B cell (primary cell): ENCODE measurements around the gene RCOR3. TPM values are rescaled to one million over a fixed set of nuclear protein-coding genes. Genes with fewer than 3 reads are reported as not detected.
A peak's percentile ranks its signal among the peaks of the same experiment; 100 is the strongest.

Experiments
- ATAC-seq: fragments of 200-7000 bp; cut with Tn5 transposase; one replicate; pipeline ENCODE4 v1.10.0; 2021; ENCODE audit warnings: low read depth, mild to moderate bottlenecking, moderate number of reproducible peaks, moderate library complexity
- CTCF ChIA-PET: fragments of 350-600 bp; sonication (Branson Sonifier 250); formaldehyde crosslinking; loops from one replicate; lab custom pipeline; 2021; ENCODE audit warnings: antibody characterized with exemption, inconsistent platforms; lab: Charles Lee
- POLR2A ChIA-PET: fragments of 350-600 bp; sonication (Branson Sonifier 250); formaldehyde crosslinking; loops from one replicate; lab custom pipeline; 2021; ENCODE audit warnings: antibody characterized with exemption; lab: Charles Lee
- DNase-seq: peaks from one replicate; pipeline ENCODE4 v3.0.0; 2013
- H2AFZ ChIP-seq: 2 replicates; pipeline ENCODE4 v1.6.1; 2012; ENCODE audit warnings: mild to moderate bottlenecking, low read depth, low read length; ENCODE audit not compliant: insufficient read depth, poor library complexity, severe bottlenecking
- H3K27ac ChIP-seq, 2 donors: 1 replicate in 1 of 2; 2 replicates in 1 of 2; pipeline ENCODE4 v1.5.1; 2012 to 2013; ENCODE audit warnings: low read length in 2 of 2, mild to moderate bottlenecking in 2 of 2, moderate library complexity in 1 of 2
- H3K27me3 ChIP-seq, 4 experiments: fragments of 200-600 bp in 1 of 4; sonication (generic) in 1 of 4; replicated peaks in 1 of 4; 1 replicate in 2 of 4; 2 replicates in 2 of 4; pipeline versions ENCODE4 v1.6.1 to v1.7.0; 2013 to 2016; ENCODE audit warnings: low read length in 3 of 4, mild to moderate bottlenecking in 2 of 4, mixed read lengths in 1 of 4, moderate library complexity in 1 of 4; ENCODE audit not compliant: insufficient read depth in 4 of 4, control insufficient read depth in 3 of 4; ENCODE audit errors: control extremely low read depth in 1 of 4
- H3K36me3 ChIP-seq, 2 experiments: replicated peaks in 1 of 2; 1 replicate in 1 of 2; 2 replicates in 1 of 2; pipeline versions ENCODE4 v1.6.1 to v1.7.1; 2013; ENCODE audit warnings: low read length in 1 of 2; ENCODE audit not compliant: insufficient read depth in 2 of 2, control insufficient read depth in 1 of 2; ENCODE audit errors: control extremely low read depth in 1 of 2, extremely low read depth in 1 of 2
- H3K4me1 ChIP-seq, 2 donors: fragments of 200-600 bp in 1 of 2; sonication (generic) in 1 of 2; 1 replicate in 1 of 2; 2 replicates in 1 of 2; pipeline versions ENCODE4 v1.5.1 to v1.6.1; 2013 to 2017; ENCODE audit warnings: low read length in 2 of 2; ENCODE audit not compliant: control insufficient read depth in 2 of 2, insufficient read depth in 2 of 2
- H3K4me2 ChIP-seq: replicated peaks from 2 replicates; pipeline ENCODE3; 2012; ENCODE audit warnings: mild to moderate bottlenecking, low read depth, low read length; ENCODE audit not compliant: poor library complexity, severe bottlenecking
- H3K4me3 ChIP-seq, 5 experiments: fragments of 200-600 bp in 1 of 5; sonication (generic) in 1 of 5; 1 replicate in 3 of 5; 2 replicates in 2 of 5; pipeline versions ENCODE4 v1.5.1 to v1.7.0; 2011 to 2016; ENCODE audit warnings: low read length in 4 of 5, mild to moderate bottlenecking in 4 of 5, low read depth in 2 of 5, control low read depth in 1 of 5, moderate library complexity in 1 of 5; ENCODE audit not compliant: insufficient read depth in 1 of 5; ENCODE audit errors: control extremely low read depth in 1 of 5, extremely low read depth in 1 of 5
- H3K79me2 ChIP-seq: fragments of 200-600 bp; sonication (generic); one replicate; pipeline ENCODE4 v1.6.0; 2016; ENCODE audit warnings: low read length; ENCODE audit not compliant: control insufficient read depth, insufficient read depth
- H3K9ac ChIP-seq: fragments of 200-600 bp; sonication (generic); 2 replicates; pipeline ENCODE4 v1.6.1; 2017; ENCODE audit warnings: mild to moderate bottlenecking, low read length, moderate library complexity
- H3K9me3 ChIP-seq, 3 donors: one replicate each; pipeline versions ENCODE4 v1.6.1 to v1.7.1; 2013; ENCODE audit warnings: low read length in 2 of 3; ENCODE audit not compliant: control insufficient read depth in 2 of 3, insufficient read depth in 1 of 3; ENCODE audit errors: control extremely low read depth in 1 of 3
- H4K20me1 ChIP-seq: 2 replicates; pipeline ENCODE4 v1.6.0; 2012; ENCODE audit warnings: mild to moderate bottlenecking, low read length; ENCODE audit not compliant: insufficient read depth, control insufficient read depth, poor library complexity, severe bottlenecking
- H3K27ac Mint-ChIP-seq: one replicate; pipeline ENCODE4 v1.8.0; 2021; ENCODE audit warnings: mixed read lengths
- H3K27me3 Mint-ChIP-seq: one replicate; pipeline ENCODE4 v1.8.0; 2021; ENCODE audit warnings: mixed read lengths
- H3K4me1 Mint-ChIP-seq: one replicate; pipeline ENCODE4 v1.8.0; 2021; ENCODE audit warnings: mixed read lengths
- H3K4me3 Mint-ChIP-seq: one replicate; pipeline ENCODE4 v1.8.0; 2021; ENCODE audit warnings: mixed read lengths
- H3K9me3 Mint-ChIP-seq: one replicate; pipeline ENCODE4 v1.8.0; 2022; ENCODE audit warnings: mixed read lengths; ENCODE audit not compliant: insufficient read depth
- EZH2 ChIP-seq: IDR thresholded peaks from 2 replicates; pipeline ENCODE4 v1.6.1; 2012; ENCODE audit warnings: borderline replicate concordance, low read depth, mild to moderate bottlenecking, moderate library complexity, low read length; ENCODE audit not compliant: insufficient read depth, poor library complexity, severe bottlenecking
- WGBS: methylation state at CpG from one replicate; pipeline ENCODE4 v1.1.5; 2013; ENCODE audit warnings: missing lambda C conversion rate; ENCODE audit not compliant: insufficient coverage; 5-methylcytosine and 5-hydroxymethylcytosine counted together
- intact Hi-C: fragments of 100-400 bp; cut with micrococcal nuclease; formaldehyde crosslinking; loops from one replicate; pipeline ENCODE4 v1.10.0; 2022
- polyA plus RNA-seq: library from polyadenylated mRNA; depleted of rRNA; stranded (reverse); fragments of >200 nt; gene quantifications from 2 replicates; pipeline ENCODE4 v1.2.3, GENCODE V29; 2012
- total RNA-seq, 2 donors: library from RNA; stranded (reverse); fragments of 120-200 nt in 1 of 2; gene quantifications; 1 replicate in 1 of 2; 2 replicates in 1 of 2; pipeline versions ENCODE4 v1.2.3 to v1.2.4, GENCODE V29; 2013 to 2022
- TF ChIP-seq, protein P1 (sequence below): fragments of 200-600 bp; IDR thresholded peaks from one replicate; pipeline ENCODE4 v1.8.0; 2022; ENCODE audit warnings: antibody characterized with exemption, mild to moderate bottlenecking

The RCOR3 gene
- total and polyA plus RNA-seq, 2 donors (not counting 1 experiment from before 2014, with no cell fraction given) = 42.7 to 120 TPM

DNA sequence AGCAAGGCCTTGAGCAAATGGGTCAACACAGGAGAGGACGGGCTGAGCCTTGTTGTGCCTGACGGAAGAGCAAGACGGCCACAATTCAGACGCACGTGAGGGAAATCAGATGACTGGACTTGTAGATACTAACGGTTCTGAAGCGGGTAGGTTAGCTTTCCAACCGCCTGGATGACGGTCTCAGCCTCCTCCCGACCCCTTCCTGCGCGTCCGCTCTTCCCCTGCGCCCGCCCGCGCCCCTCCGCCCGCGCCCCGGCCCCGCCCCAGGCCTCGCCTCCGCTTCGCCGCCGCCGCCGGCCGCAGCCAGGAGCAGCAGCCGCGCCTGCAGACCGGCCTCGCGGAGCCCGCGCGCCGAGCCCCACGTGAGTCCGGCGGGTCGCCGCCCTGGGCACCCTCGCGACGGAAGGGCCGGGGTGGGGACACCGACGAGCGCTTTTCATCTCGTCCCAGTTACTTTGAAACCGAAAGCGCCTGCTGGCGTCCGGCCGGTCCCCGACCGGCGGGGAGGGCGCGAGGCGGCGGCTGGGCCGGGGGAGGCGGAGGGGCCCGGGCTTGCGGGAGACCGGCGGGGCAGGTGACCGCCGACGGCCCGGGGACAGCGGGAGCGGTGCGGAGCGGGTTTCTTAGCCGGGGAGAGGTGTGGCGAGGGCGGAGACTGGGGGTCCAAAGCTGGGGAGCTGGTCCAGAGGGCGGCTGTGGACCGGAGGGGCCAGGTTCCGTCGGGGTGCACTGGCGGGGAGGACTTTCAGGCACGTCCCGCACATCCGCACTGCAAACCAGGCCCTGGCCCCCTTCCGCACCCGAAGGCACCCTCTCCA lies 67.6 kb downstream of the RCOR3 start, which contains the start of gene TRAF5:
Gene TRAF5 (plus strand): TSS at position 306 of the 818 bp plus-strand sequence. CDS start 26,407 bp downstream, outside the sequence.
- ChIA-PET CTCF (interaction anchor here (1.1 to 13.8 kb wide), 10 partner anchors 14 to 252 kb away, joined by 3 to 333 read pairs (median 4); partner anchors contain the start of gene SLC30A1), POLR2A (interaction anchor here (0.7 to 2.8 kb wide), 6 partner anchors 9 to 1559 kb away, joined by 3 to 20 read pairs (median 4); no protein-coding TSS in a partner anchor)
- Histone ChIP-seq H3K79me2 (peaks cover 88% of the 10 kb centered on the region), H2AFZ (peak within 1 kb of the TSS; percentile 88), H3K36me3 (peaks cover 0 to 17% of the 10 kb centered on the region in 2 experiments), H3K9ac (peak within 1 kb of the TSS; percentile 86), H3K9me3 (no peaks in the 10 kb centered on the region), H3K27ac (peak within 1 kb of the TSS; percentile 87 to 92), H4K20me1 (no peaks in the 10 kb centered on the region), H3K4me3 (peak within 1 kb of the TSS; percentile 65 to 81 (median 72)), H3K4me2 (peak within 1 kb of the TSS; percentile 81), H3K27me3 (no peaks in the 10 kb centered on the region), H3K4me1 (peaks cover 61 to 68% of the 10 kb centered on the region in 2 donors)
- H3K27me3 Mint-ChIP-seq = no peaks in the 10 kb centered on the region
- H3K4me1 Mint-ChIP-seq = peaks cover 65% of the 10 kb centered on the region
- WGBS = under 1% methylated on average over 91 of the region's 91 CpGs
- intact Hi-C loops = loop anchor here (1.0 to 5.0 kb wide), 3 partner anchors 10 to 251 kb away; partner anchors contain the start of genes RCOR3 and SLC30A1
- H3K4me3 Mint-ChIP-seq = peak within 1 kb of the TSS; percentile 94
- peak within 1 kb of the TSS; percentile 98 for H3K27ac Mint-ChIP-seq
- no peaks in the 10 kb centered on the region for H3K9me3 Mint-ChIP-seq
- peak; percentile 71 for DNase-seq
- no peak for TF ChIP-seq EZH2
- TF ChIP-seq, protein P1, sequence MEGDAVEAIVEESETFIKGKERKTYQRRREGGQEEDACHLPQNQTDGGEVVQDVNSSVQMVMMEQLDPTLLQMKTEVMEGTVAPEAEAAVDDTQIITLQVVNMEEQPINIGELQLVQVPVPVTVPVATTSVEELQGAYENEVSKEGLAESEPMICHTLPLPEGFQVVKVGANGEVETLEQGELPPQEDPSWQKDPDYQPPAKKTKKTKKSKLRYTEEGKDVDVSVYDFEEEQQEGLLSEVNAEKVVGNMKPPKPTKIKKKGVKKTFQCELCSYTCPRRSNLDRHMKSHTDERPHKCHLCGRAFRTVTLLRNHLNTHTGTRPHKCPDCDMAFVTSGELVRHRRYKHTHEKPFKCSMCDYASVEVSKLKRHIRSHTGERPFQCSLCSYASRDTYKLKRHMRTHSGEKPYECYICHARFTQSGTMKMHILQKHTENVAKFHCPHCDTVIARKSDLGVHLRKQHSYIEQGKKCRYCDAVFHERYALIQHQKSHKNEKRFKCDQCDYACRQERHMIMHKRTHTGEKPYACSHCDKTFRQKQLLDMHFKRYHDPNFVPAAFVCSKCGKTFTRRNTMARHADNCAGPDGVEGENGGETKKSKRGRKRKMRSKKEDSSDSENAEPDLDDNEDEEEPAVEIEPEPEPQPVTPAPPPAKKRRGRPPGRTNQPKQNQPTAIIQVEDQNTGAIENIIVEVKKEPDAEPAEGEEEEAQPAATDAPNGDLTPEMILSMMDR = no peak
- ATAC-seq = peak; percentile 48
